Activated CD4-positive, alpha-beta T cell treated with anti-CD3 and anti-CD28 coated beads for 48 hours (primary cell): Measurements from ENCODE around the gene EYS.

Experiments
- DNase-seq: peaks from one replicate; pipeline ENCODE4 v3.0.0-alpha.2; 2020

The EYS gene

GRCh38 chr6:64415926-64416325, 1291.1 kb downstream of the EYS start:
- no peak for DNase-seq

DNA sequence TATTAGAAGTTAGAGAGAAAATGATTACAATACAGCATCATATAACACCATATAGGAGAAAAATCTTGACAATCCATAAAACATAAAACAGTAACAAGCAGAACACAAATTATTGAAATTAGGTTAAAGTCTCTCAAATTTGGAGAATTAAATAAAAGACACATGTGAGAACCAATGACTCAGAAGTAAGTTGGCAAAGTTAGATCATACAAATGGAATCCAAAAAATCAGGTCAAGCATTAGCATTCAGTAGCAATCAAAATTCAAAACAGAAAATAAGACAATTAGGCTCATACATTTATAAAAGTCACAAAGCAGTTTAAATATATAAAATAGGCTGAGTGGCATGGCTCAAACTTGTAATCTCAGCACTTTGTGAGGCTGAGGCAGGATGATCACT, 1295.8 kb downstream of the EYS start:
- DNase-seq: no peak

DNA sequence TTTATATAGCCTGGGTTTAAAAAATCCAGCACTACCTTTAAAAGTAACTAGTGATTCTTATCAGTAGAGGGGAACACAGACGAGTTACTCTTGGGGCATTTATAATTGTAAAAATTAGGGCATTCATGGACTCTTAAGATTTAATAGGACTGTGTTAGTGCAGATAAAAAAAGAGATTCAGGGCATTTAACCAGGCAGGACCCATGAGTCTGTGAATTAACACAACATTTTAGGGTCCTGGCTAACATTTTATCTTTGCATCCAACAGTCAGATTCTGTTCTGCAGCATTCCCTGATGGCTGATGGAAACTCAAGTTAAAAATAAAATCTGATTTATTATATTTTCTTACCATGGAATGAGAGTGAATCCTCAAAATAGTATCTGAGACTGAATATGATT, 1297.1 kb downstream of the EYS start:
- no peak for DNase-seq

DNA sequence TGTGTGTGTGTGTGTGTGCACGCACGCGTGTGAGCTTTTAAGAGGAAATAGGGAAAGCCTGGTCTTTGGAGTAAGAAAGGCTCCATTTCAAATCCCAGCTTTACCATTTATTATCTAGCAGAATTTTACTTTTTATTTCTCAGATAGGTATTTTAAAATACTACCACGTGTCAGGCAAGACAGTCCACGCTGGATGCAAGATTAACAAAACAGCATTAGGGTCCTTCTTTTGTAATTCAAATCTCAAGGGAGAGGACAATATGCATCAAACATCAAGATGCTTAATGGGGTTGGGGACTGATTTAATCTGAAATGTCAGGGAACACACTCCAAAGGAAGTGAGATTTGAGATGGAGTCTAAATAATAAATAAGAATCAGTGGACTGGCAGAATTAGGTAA, 1302.6 kb downstream of the EYS start:
- DNase-seq: no peak

GRCh38 chr6:64383277-64383676, 1323.7 kb downstream of the EYS start:
- DNase-seq: no peak

DNA sequence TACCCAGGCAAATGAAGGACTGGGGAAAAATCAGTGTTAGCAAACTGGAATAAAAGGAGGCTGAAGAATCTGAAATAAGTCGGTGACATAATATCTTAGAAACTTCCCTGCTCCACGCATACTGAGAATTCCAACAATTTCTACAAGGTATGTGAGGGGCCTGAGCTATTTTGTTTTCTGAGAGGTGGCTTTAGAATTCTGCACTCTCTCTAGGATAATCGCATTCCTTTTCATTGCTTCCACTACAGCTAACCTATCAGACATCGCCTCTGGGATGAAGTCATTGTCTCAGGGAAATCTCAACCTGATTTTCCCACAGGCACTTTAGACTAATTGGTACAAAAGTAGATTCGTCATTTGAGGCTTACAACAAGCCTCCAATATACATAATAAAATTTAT, 1330.6 kb downstream of the EYS start:
- no peak for DNase-seq

DNA sequence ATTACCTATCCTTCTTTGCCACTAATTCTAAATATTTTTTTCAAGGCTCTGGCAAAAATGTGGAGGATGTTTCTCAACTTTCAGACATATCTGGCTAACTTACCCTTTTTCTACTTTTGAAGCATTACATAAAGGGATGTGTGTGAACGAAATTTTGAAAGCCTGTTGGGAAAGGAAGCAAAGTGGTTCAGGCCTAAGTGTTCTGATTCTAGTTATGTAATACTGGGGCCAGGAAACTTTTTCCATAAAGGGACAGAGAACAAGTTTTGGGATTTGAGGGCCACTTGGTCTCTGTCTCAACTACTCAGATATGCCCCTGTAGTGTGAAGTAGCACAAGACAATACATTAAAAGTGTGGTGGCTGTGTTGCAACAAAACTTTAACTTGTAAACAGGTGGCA, 1349.6 kb downstream of the EYS start:
- no peak for DNase-seq

GRCh38 chr6:64347411-64347810, 1359.6 kb downstream of the EYS start:
- DNase-seq: no peak

DNA sequence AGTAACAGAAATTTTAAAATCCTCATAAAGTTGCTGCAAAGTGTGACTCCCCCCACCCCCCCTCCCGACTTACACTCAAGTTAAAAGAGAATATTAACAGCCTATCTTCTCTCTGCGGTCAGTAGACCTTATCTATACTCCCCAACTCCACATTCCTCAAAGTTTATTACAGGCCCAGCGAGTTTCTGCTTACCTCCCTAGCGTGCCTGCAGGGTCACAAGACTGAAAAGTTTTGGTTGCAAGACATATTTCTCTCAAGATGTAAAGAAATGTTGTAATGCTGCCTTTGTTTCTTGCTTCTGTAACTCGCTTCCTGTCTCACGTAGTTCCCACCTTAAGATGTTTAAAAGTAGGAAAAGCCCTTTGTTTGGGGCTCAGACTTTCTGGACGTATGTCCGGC, 1371.8 kb downstream of the EYS start:
- no peak for DNase-seq

DNA sequence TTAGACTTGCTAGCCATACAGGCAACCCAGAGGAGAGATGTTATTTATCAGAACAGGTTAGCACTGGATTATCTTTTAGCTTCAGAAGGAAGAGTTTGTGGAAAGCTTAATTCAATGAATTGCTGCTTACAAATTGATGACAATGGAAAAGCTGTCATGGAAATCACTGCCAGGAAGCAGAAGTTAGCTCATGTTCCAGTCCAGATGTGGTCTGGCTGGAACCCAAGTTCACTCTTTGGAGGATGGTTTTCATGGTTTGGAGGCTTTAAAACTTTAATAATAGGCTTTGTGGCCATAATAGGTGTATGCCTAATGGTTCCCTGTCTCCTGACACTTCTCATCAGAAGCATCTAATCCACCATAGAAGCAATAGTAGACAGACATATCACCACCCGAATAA, 1372.4 kb downstream of the EYS start:
- no peak for DNase-seq

- DNase-seq: peak; percentile 64
Measured at GRCh38 chr6:64330694-64331307, 1376.2 kb downstream of the EYS start.

- no peak for DNase-seq
Measured at GRCh38 chr6:64326939-64327338, 1380.1 kb downstream of the EYS start.

- no peak for DNase-seq
Measured at GRCh38 chr6:64325093-64325492, 1381.9 kb downstream of the EYS start.

- DNase-seq: no peak
Measured at GRCh38 chr6:64310214-64310613, 1396.8 kb downstream of the EYS start.

- DNase-seq: no peak
Measured at GRCh38 chr6:64301307-64302236, 1405.5 kb downstream of the EYS start.

DNA sequence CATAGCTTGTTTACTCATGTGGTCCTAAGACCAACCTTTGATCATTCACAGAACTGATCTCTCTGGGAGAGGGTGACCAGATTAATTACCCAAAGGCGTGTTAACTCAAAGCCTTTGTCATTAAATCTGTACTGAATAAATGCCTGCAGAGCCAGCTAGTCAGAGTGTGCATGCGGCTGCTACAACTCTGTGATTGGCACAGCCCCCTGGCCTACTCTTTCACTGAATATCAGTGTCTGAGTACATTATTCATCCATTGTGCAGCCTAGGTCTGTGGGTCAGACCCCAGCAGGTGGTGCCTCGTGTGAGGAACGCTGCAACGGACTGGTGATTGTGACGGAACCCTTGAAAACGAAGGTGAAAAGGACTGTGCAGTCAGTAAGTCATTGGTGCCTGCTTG, 1407.8 kb downstream of the EYS start:
- no peak for DNase-seq

DNA sequence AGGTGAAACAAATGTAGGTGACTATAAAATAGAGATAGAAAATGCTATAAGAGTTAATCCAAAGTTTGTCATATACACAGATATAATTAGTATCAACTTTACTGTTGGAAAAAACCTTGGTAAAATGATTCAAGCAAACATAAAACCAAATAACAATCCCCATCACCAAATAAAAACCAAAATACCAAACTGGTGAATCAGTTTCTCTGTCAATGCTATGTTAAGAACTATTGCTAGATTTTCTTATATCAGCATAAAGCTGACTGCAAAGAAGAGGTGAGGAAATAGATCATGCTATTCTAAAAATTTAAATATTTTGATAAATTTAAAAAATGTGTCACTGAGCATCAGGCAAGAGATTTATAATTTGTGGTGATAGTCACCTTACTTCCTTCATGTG, 1413.0 kb downstream of the EYS start:
- DNase-seq: no peak

DNA sequence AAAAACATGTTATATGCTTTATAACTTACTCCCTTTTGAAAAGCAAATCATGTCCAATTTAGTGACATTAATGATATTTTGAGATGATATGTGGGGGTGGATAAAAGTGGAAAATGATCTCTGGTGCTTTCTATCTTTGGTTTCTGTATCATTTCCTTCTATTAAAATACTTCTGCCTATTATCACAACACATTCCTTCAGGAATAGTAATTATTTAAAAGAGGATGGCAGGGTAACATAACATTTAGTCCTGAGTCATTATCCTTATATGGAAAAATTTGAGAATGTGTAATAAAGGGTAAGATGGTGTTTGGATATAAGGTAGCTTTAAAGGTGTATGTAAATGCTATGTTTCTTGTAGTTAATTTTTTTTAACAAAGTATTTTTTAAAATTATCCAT, 1413.7 kb downstream of the EYS start:
- DNase-seq: no peak

GRCh38 chr6:64290867-64291266, 1416.2 kb downstream of the EYS start:
- no peak for DNase-seq

DNA sequence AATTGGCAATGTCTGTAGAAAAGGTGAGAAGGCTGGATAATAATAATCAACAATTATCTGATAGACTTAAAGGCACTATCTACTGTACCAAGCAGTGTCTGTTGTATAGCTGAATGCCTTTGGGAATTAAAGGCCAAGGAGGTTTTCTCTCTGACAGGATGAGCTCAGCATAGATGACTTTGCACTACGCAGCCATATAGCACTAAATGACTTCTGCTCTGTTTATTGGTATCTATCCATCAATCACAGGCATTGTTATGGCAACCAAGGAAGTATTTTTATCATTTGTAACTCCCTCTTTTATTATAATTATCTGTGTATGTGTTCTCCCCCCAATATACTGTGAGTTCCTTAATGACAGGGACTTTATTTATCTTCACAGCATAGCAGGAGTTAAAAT, 1417.1 kb downstream of the EYS start:
- DNase-seq: no peak

GRCh38 chr6:64288351-64288750, 1418.7 kb downstream of the EYS start:
- DNase-seq: no peak

DNA sequence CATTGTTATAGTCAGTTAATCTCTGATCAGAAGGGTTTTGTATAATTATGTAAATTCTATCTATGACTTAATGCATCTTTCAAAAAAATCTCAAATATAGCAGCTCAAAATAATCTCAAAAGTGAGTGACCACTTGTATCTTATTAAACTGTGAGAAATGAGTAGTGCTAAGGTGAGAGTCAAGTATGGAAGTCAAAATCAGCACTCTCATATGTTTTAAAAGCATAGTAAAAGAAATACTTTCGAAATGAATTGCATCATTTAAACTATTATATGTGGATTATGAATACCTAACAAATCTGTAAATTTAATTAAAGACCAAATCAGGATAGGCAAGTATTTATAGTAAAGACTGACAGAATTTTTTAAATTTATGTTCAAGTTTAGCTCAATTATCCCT, 1425.9 kb downstream of the EYS start:
- no peak for DNase-seq

- DNase-seq: no peak
Measured at GRCh38 chr6:64280569-64280968, 1426.5 kb downstream of the EYS start.

GRCh38 chr6:64270083-64270482, 1436.9 kb downstream of the EYS start:
- DNase-seq: no peak

DNA sequence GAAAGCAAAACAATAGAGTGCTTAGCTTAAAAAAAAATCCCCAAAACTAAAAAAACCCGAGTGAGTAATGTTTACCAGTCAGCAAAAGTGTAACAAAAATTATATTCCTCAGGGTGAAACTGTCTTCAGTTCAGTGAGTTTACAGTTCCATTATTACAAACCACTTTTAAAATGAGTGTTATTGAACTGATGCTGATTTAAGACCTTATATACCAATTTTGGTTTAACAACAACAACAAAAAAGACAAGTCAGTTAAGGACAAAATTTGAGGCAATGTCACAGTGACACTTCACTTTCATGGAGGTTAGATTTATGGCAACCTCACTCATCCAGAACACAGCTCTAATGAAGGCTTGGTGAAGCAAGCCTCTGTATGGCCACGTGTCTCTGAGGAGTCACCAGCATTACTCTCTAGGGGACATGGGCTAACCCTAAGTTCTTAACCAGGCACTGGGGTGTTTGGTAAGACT, 1440.6 kb downstream of the EYS start:
- no peak for DNase-seq
